Osteoblast (primary cell): Measurements from ENCODE around the gene MEG3. TPM values are rescaled to one million over a fixed set of nuclear protein-coding genes. Genes with fewer than 3 reads are reported as not detected.

Source experiments
- DNase-seq: peaks from one replicate; pipeline ENCODE4 v3.0.0; 2011; ENCODE audit warnings: low spot score, mixed read lengths; ENCODE audit not compliant: insufficient read length; ENCODE audit errors: missing footprints
- H2AFZ ChIP-seq: 2 replicates; pipeline ENCODE4 v1.6.0; 2011; ENCODE audit warnings: mild to moderate bottlenecking, low read length
- H3K27ac ChIP-seq: 2 replicates; pipeline ENCODE4 v1.5.1; 2011; ENCODE audit warnings: mild to moderate bottlenecking, low read depth, low read length, moderate library complexity
- H3K27me3 ChIP-seq: 2 replicates; pipeline ENCODE4 v1.6.0; 2012; ENCODE audit warnings: mild to moderate bottlenecking, control low read depth, inconsistent platforms, low read length, moderate library complexity; ENCODE audit not compliant: insufficient read depth
- H3K36me3 ChIP-seq: 2 replicates; pipeline ENCODE4 v1.5.1; 2011; ENCODE audit warnings: mild to moderate bottlenecking, low read length, control low read depth, moderate library complexity; ENCODE audit not compliant: insufficient read depth
- H3K4me1 ChIP-seq: 2 replicates; pipeline ENCODE4 v1.5.1; 2011; ENCODE audit warnings: mild to moderate bottlenecking, low read length, control low read depth, moderate library complexity; ENCODE audit not compliant: insufficient read depth
- H3K4me2 ChIP-seq: 2 replicates; pipeline ENCODE4 v1.6.0; 2011; ENCODE audit warnings: mild to moderate bottlenecking, low read length; ENCODE audit not compliant: insufficient read depth
- H3K4me3 ChIP-seq: fragments of 200-600 bp; sonication (generic); 3 replicates; pipeline ENCODE4 v1.5.1; 2012; ENCODE audit warnings: mild to moderate bottlenecking, low read length, inconsistent platforms; ENCODE audit not compliant: insufficient read depth
- H3K79me2 ChIP-seq: 2 replicates; pipeline ENCODE4 v1.6.0; 2012; ENCODE audit warnings: mild to moderate bottlenecking, low read length, control low read depth, inconsistent platforms; ENCODE audit not compliant: insufficient read depth
- H3K9me3 ChIP-seq: 2 replicates; pipeline ENCODE4 v1.5.1; 2011; ENCODE audit warnings: low read depth, low read length, control low read depth
- H4K20me1 ChIP-seq: 2 replicates; pipeline ENCODE4 v1.6.0; 2012; ENCODE audit warnings: mild to moderate bottlenecking, low read length, control low read depth; ENCODE audit not compliant: insufficient read depth
- CTCF ChIP-seq: IDR thresholded peaks from 2 replicates; pipeline ENCODE4 v1.5.1; 2011; ENCODE audit warnings: mild to moderate bottlenecking, low read depth, low read length, moderate library complexity; ENCODE audit errors: extremely low read depth
- total RNA-seq: library from RNA; depleted of rRNA; stranded (reverse); fragments of >200 nt; gene quantifications from 2 replicates; pipeline ENCODE4 v1.2.3, GENCODE V29; 2012

MEG3 gene
- total RNA-seq, 1 donor = 200 TPM

DNA sequence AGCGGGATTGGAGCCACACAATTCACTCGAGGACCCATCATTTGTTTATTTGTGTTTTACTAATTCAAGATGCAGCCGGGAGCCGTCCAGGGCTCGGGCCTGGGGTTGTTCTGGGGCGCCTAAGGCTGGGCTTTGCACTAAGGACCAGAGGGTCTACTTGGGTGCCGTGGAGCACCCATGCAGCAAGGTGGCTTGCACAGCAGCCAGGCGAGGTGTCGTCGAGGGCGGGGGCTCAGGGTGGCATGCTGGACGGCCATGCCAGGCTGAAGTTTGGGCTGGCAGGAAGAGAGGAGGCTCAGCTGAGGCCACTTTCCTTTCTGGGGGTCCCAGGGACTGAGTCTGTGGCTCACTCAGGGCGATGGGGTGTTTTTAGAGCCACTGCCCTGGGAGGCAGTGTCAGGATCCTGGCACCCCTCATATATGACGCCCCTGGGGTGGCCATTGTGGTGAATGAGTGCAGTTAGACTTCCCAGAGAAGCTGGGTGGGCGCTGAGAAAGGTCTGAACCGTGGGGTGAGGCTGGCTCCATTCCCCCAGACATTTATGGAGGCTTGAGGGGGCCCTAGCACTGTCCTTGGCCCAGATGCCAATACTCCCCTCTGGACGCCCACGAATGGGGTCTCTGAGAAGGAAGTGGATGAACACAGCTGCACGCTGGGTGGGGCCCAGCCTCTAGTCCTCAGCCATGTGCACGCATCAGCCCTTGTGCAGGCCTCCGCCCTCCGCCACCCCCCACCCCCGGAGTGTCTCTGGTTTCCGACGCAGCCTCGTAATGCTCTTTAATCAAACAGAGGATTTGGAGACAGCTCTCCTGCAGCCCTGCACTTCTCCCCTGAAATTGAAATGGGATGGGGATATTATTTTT is 11.3 kb downstream of the MEG3 start:
- H4K20me1 ChIP-seq = peaks cover 38% of the 10 kb centered on the region
- TF ChIP-seq CTCF = no peak
- peaks cover 92% of the 10 kb centered on the region for H3K79me2 ChIP-seq
- peaks cover 63% of the 10 kb centered on the region for H3K36me3 ChIP-seq
- peak; percentile 39 for DNase-seq
- no peaks in the 10 kb centered on the region for H3K27me3 ChIP-seq
- no peak overlapping the region for H2AFZ ChIP-seq
- H3K4me2 ChIP-seq = no peak overlapping the region
- no peaks in the 10 kb centered on the region for H3K9me3 ChIP-seq
- H3K4me1 ChIP-seq = peaks cover 9% of the 10 kb centered on the region
- H3K27ac ChIP-seq = no peak overlapping the region
- no peak overlapping the region for H3K4me3 ChIP-seq

DNA sequence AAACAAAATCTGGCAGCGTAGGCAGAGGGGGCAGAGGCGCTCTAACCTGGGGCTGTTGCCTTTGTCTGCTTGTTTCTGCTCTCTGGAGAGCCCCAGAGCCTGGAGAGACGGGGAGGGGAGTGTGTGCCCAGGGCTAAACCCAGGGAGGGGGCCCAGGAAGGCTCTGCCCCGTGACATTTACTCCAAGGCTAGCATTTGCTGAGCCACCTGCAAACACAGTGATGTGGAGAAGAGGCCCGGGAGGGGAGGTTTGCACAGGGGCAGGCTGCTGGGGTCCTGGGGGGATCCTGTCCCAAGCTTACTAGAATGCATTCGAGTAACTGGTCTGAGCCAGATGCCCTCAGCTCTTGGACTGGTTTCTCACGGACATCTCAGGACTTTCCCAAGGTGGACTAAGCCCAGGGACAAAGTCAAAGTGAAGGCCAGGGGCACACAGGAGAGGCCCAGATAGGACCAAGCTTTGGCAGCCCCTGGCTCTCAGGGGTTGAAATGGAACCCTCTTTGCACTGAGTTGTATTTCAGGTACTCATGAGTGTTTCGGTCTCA is 12.0 kb downstream of the MEG3 start:
- Histone ChIP-seq H3K27ac (peak overlapping the region; percentile 11), H3K79me2 (peaks cover 85% of the 10 kb centered on the region), H3K27me3 (no peaks in the 10 kb centered on the region), H4K20me1 (peaks cover 43% of the 10 kb centered on the region), H2AFZ (no peak overlapping the region), H3K9me3 (no peaks in the 10 kb centered on the region), H3K4me1 (peaks cover 15% of the 10 kb centered on the region), H3K4me3 (no peak overlapping the region), H3K4me2 (no peak overlapping the region), H3K36me3 (peaks cover 56% of the 10 kb centered on the region)
- TF ChIP-seq CTCF = no peak
- peak; percentile 78 for DNase-seq

GRCh38 chr14:100838493-100839314 is 12.8 kb downstream of the MEG3 start:
- H3K4me1 ChIP-seq = peaks cover 22% of the 10 kb centered on the region

More at GRCh38 chr14:100838493-100839314, 12.8 kb downstream of the MEG3 start:
- H3K27me3 ChIP-seq = no peaks in the 10 kb centered on the region
- peak overlapping the region; percentile 41 for H3K27ac ChIP-seq
- H3K79me2 ChIP-seq = peaks cover 88% of the 10 kb centered on the region
- H4K20me1 ChIP-seq = peaks cover 47% of the 10 kb centered on the region
- H2AFZ ChIP-seq = no peak overlapping the region
- no peak for TF ChIP-seq CTCF
- H3K9me3 ChIP-seq = no peaks in the 10 kb centered on the region
- H3K4me2 ChIP-seq = no peak overlapping the region
- peaks cover 59% of the 10 kb centered on the region for H3K36me3 ChIP-seq
- DNase-seq = peak; percentile 65
- H3K4me3 ChIP-seq = no peak overlapping the region
